ENCODE results near the gene MC5R.

- no peak for TF ChIP-seq TAF1 (IDR thresholded peaks at IDR 0.05; ENCODE audit: borderline replicate concordance, low read depth, low read length)
- TF ChIP-seq CTCF (IDR thresholded peaks at IDR 0.05) = peak; percentile 81
- no peak for TF ChIP-seq EZH2phosphoT487 (IDR thresholded peaks at IDR 0.05; ENCODE audit: borderline replicate concordance, low read depth)
- no peak for TF ChIP-seq POLR2AphosphoS5 (IDR thresholded peaks at IDR 0.05; ENCODE audit: low read depth, low read length)
- TF ChIP-seq NRF1 (IDR thresholded peaks at IDR 0.05; ENCODE audit: low read depth, low read length) = no peak
- no peak for TF ChIP-seq RCOR1 (IDR thresholded peaks at IDR 0.05; ENCODE audit: low read length)
- no peak for TF ChIP-seq RXRA (IDR thresholded peaks at IDR 0.05; ENCODE audit: borderline replicate concordance, low read depth)
- TF ChIP-seq SMC3 (IDR thresholded peaks at IDR 0.05; ENCODE audit: low read depth, low read length) = peak; percentile 84
- no peak for TF ChIP-seq MXI1 (IDR thresholded peaks at IDR 0.05; ENCODE audit: low read depth, low read length)
- no peak for TF ChIP-seq MAX (IDR thresholded peaks at IDR 0.05; ENCODE audit: low read depth)
- TF ChIP-seq USF2 (IDR thresholded peaks at IDR 0.05; ENCODE audit: borderline replicate concordance, low read depth, low read length) = no peak
- TF ChIP-seq RAD21 (IDR thresholded peaks at IDR 0.05; ENCODE audit: low read length) = peak; percentile 82
- TF ChIP-seq FOXM1 (IDR thresholded peaks at IDR 0.05; ENCODE audit: low read depth) = no peak
These were observed at the start of gene MC5R for GRCh38 chr18:13823707-13824395.
